Neural crest cell (in vitro differentiated cells): Measurements from ENCODE around the gene ITPR1. TPM values are rescaled to one million over a fixed set of nuclear protein-coding genes. Genes with fewer than 3 reads are reported as not detected.
"Not testable (repeated sequence)": the region's sequence is repeated elsewhere in the genome, so short reads cannot be mapped to it uniquely, and the experiment has no call there.

Experiments used
- DNase-seq: peaks from one replicate; pipeline ENCODE4 v3.0.0; 2021; ENCODE audit warnings: low read depth, mixed read lengths, low spot score
- H3K27ac Mint-ChIP-seq: one replicate; pipeline ENCODE4 v1.8.0; 2021; ENCODE audit warnings: mild to moderate bottlenecking, mixed read lengths; ENCODE audit not compliant: unreplicated experiment
- H3K27me3 Mint-ChIP-seq: 2 replicates; pipeline ENCODE4 v1.8.0; 2021; ENCODE audit warnings: low read depth, mild to moderate bottlenecking, mixed read lengths
- H3K36me3 Mint-ChIP-seq: 2 replicates; pipeline ENCODE4 v1.8.0; 2021; ENCODE audit warnings: low read depth, mild to moderate bottlenecking, mixed read lengths
- H3K4me1 Mint-ChIP-seq: 2 replicates; pipeline ENCODE4 v1.8.0; 2021; ENCODE audit warnings: mixed read lengths
- H3K4me3 Mint-ChIP-seq: one replicate; pipeline ENCODE4 v1.8.0; 2021; ENCODE audit warnings: mild to moderate bottlenecking, mixed read lengths
- H3K9me3 Mint-ChIP-seq: 2 replicates; pipeline ENCODE4 v1.8.0; 2021; ENCODE audit warnings: mixed read lengths
- total RNA-seq: library from RNA; stranded (reverse); gene quantifications from 2 replicates; pipeline ENCODE4 v1.2.1, GENCODE V29; 2021
- TF ChIP-seq, protein P1 (sequence below): fragments of 200-600 bp; sonication (generic); conservative IDR thresholded peaks from 2 replicates; pipeline ENCODE4 v1.5.0; 2021; ENCODE audit warnings: antibody characterized with exemption, mild to moderate bottlenecking

Gene ITPR1
- total RNA-seq, 1 donor from 2014 or later: 4.8 TPM

DNA sequence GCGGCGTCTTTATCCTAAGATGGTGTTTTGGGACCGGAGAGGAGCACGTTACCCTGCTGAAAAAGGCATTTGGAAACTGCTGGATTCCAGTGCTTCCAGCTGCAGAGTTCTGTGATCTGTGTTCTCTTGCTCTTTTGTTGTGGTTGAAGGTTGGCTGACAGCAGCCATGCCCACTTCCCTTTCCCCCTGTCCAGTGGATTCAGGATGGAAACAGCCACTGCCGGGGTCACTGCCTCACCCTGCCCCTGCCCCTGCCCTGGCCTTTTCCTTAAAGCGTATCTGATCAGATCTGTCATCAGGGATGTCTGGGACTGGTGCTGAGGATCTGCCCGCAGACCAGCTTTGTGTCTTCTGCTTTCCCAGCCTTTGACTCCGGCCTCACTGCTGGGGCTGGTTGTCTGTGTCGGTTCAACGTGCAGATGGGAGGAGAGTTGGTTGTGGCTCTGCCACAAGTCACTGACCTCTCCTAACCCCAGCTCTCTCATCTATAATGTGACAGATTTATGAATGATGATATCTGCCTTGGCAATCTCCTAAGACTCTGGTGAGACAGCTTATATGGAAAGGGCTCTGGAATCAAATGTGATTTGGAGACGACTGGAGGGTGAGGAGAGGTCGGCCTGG, 266.7 kb downstream of the ITPR1 start:
- no peak overlapping the region for H3K4me3 Mint-ChIP-seq
- H3K36me3 Mint-ChIP-seq: peaks cover 5% of the 10 kb centered on the region
- peaks cover 14% of the 10 kb centered on the region for H3K4me1 Mint-ChIP-seq
- no peaks in the 10 kb centered on the region for H3K27me3 Mint-ChIP-seq
- DNase-seq: no peak
- peak overlapping the region; percentile 70 for H3K27ac Mint-ChIP-seq
- TF ChIP-seq, protein P1, sequence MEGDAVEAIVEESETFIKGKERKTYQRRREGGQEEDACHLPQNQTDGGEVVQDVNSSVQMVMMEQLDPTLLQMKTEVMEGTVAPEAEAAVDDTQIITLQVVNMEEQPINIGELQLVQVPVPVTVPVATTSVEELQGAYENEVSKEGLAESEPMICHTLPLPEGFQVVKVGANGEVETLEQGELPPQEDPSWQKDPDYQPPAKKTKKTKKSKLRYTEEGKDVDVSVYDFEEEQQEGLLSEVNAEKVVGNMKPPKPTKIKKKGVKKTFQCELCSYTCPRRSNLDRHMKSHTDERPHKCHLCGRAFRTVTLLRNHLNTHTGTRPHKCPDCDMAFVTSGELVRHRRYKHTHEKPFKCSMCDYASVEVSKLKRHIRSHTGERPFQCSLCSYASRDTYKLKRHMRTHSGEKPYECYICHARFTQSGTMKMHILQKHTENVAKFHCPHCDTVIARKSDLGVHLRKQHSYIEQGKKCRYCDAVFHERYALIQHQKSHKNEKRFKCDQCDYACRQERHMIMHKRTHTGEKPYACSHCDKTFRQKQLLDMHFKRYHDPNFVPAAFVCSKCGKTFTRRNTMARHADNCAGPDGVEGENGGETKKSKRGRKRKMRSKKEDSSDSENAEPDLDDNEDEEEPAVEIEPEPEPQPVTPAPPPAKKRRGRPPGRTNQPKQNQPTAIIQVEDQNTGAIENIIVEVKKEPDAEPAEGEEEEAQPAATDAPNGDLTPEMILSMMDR: no peak
- H3K9me3 Mint-ChIP-seq: peaks cover 10% of the 10 kb centered on the region

GRCh38 chr3:4761759-4762158, 268.6 kb downstream of the ITPR1 start:
- DNase-seq: no peak
- H3K9me3 Mint-ChIP-seq: peaks cover 15% of the 10 kb centered on the region
- no peak overlapping the region for H3K4me3 Mint-ChIP-seq
- no peak overlapping the region for H3K27ac Mint-ChIP-seq
- no peaks in the 10 kb centered on the region for H3K27me3 Mint-ChIP-seq
- H3K4me1 Mint-ChIP-seq: peaks cover 10% of the 10 kb centered on the region
- TF ChIP-seq, protein P1: no peak
- H3K36me3 Mint-ChIP-seq: peaks cover 9% of the 10 kb centered on the region

- not testable (repeated sequence) for H3K27me3 Mint-ChIP-seq, DNase-seq, H3K4me1 Mint-ChIP-seq, H3K36me3 Mint-ChIP-seq, H3K4me3 Mint-ChIP-seq, H3K27ac Mint-ChIP-seq
- H3K9me3 Mint-ChIP-seq: peaks cover 15% of the 10 kb centered on the region
These were observed 269.5 kb downstream of the ITPR1 start for GRCh38 chr3:4762481-4763230.

- peaks cover 9% of the 10 kb centered on the region for H3K36me3 Mint-ChIP-seq
- TF ChIP-seq, protein P1: no peak
- peaks cover 15% of the 10 kb centered on the region for H3K9me3 Mint-ChIP-seq
- H3K27ac Mint-ChIP-seq: no peak overlapping the region
- H3K4me1 Mint-ChIP-seq: peaks cover 10% of the 10 kb centered on the region
- no peak overlapping the region for H3K4me3 Mint-ChIP-seq
- no peak for DNase-seq
- H3K27me3 Mint-ChIP-seq: no peaks in the 10 kb centered on the region
These were observed 270.6 kb downstream of the ITPR1 start for GRCh38 chr3:4763604-4764247.

DNA sequence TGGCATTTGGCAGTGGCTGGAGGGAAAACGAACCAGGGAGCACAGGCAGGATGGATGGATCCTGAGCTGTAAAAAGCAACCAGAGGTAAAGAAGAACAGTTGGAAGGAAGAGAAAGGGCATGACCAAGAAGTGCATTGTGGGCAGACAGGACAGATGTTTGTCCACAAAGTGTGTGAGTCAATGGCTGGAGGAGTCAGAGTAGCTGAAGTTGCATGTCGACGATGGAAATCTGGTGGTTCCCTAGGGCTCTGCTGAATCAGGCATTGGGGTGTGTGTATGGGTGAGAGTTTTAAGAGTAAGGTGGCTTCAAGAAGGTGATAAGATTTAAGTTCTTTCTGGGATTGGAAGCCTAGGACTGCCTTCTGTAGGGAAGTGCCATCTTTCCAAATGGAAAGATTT, 272.1 kb downstream of the ITPR1 start:
- DNase-seq: no peak
- Mint-ChIP-seq H3K27me3 (no peaks in the 10 kb centered on the region), H3K36me3 (peaks cover 9% of the 10 kb centered on the region), H3K4me3 (no peak overlapping the region), H3K27ac (no peak overlapping the region), H3K4me1 (no peaks in the 10 kb centered on the region), H3K9me3 (peaks cover 15% of the 10 kb centered on the region)
- TF ChIP-seq, protein P1: no peak

GRCh38 chr3:4766263-4766662, 273.1 kb downstream of the ITPR1 start:
- peaks cover 6% of the 10 kb centered on the region for H3K36me3 Mint-ChIP-seq

More at GRCh38 chr3:4766263-4766662, 273.1 kb downstream of the ITPR1 start:
- H3K27ac Mint-ChIP-seq: no peak overlapping the region
- no peak for DNase-seq
- TF ChIP-seq, protein P1: no peak
- no peaks in the 10 kb centered on the region for H3K27me3 Mint-ChIP-seq
- H3K4me3 Mint-ChIP-seq: no peak overlapping the region
- H3K9me3 Mint-ChIP-seq: peaks cover 15% of the 10 kb centered on the region
- H3K4me1 Mint-ChIP-seq: no peaks in the 10 kb centered on the region
